Measurements from ENCODE around the gene EMC9. TPM values are rescaled to one million over a fixed set of nuclear protein-coding genes. Genes with fewer than 3 reads are reported as not detected.

Gene EMC9
- total and polyA plus RNA-seq, 7 experiments from 2014 or later: 9.0 to 25.5 (median 13.4) TPM

DNA sequence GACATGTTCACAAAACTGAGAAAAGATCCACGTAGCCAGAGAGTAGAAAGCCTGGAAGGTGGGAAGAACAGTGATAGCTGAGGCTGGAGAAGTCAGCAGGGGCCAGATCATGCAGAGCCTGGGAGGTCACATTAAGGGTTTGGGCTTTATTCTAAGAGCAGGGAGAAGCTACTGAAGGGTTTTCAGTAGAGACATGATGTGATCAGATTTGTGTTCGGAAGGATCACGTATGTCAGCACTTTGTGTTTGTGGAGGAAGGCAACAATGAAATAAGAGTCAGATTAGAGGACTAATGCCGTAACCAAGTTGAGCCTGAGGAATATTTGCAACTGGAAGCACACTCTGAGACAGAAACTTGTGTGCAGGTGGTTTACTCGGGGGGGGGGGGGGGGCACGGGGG, 51.5 kb downstream of the EMC9 start:
- H3K9me3 ChIP-seq (ENCODE audit: control insufficient read depth in 2 of 3, low read length in 3 of 3): no peaks in the 10 kb centered on the region
- Mint-ChIP-seq H3K4me1 (peaks cover 14 to 30% (median 23%) of the 10 kb centered on the region in 7 donors), H3K27ac (peak overlapping the region in 1 of 9 donors; percentile 48), H3K4me3 (no peak overlapping the region), H3K27me3 (no peaks in the 10 kb centered on the region), H3K9me3 (no peaks in the 10 kb centered on the region), H3K36me3 (peaks cover 0 to 3% (median 0%) of the 10 kb centered on the region in 5 donors)
- H3K4me1 ChIP-seq (ENCODE audit: control insufficient read depth in 2 of 2, insufficient read depth in 2 of 2, low read length in 2 of 2): peaks cover 0 to 6% of the 10 kb centered on the region in 2 donors
- CTCF ChIA-PET: interaction anchor here (0.8 to 9.4 kb wide), 9 partner anchors 9 to 121 kb away, joined by 3 to 165 read pairs (median 6); no protein-coding TSS in a partner anchor
- no peaks in the 10 kb centered on the region for H3K27me3 ChIP-seq (ENCODE audit: control insufficient read depth in 2 of 2, insufficient read depth in 2 of 2, low read length in 2 of 2)
- intact Hi-C loops (cut with micrococcal nuclease): loop anchor here (1.0 to 5.0 kb wide), 6 partner anchors 9 to 458 kb away; partner anchors contain the start of gene IRF9 (in 1 of the 2)
- no peak overlapping the region for H3K27ac ChIP-seq (ENCODE audit: low read depth, low read length)
- DNase-seq: no peak
- H3K36me3 ChIP-seq (ENCODE audit: control insufficient read depth in 2 of 3, insufficient read depth in 3 of 3, low read length in 3 of 3): peaks cover 0 to 7% (median 0%) of the 10 kb centered on the region in 3 experiments
- no peak overlapping the region for H3K4me3 ChIP-seq (ENCODE audit: low read length)
- no peak for ATAC-seq
- POLR2A ChIA-PET: interaction anchor here (0.8 to 9.1 kb wide), 5 partner anchors 9 to 38 kb away, joined by 3 to 85 read pairs (median 50); partner anchors contain the start of genes CARMIL3, DCAF11 and NRL

Small RNA genes within 50 kb of the gene (microRNA-seq; reads per million reads assigned to microRNA genes)
- not detected for gene MIR7703 (ENCODE audit: borderline microRNAs expressed)

Other genes with a start within 250 kb of the EMC9 start
Only the 30 nearest of the 31 such genes appear.
- gene DHRS4, start 187.8 kb downstream of the EMC9 start, total RNA-seq: 10 to 100 TPM in 4 of 5 experiments, 1 to 10 TPM in 1; 7.8 to 19.9 (median 17.5) TPM
- gene DHRS4, start 187.8 kb downstream of the EMC9 start, polyA plus RNA-seq: 10 to 100 TPM; 30.1 to 31.8 TPM
- gene DHRS4L2, start 152.7 kb downstream of the EMC9 start, total RNA-seq: 10 to 100 TPM; 11.0 to 25.7 (median 16.8) TPM
- gene DHRS4L2, start 152.7 kb downstream of the EMC9 start, polyA plus RNA-seq: 10 to 100 TPM; 11.7 to 21.0 TPM
- 1 to 10 TPM in 2 of 5 experiments, under 1 TPM in 3; 0.08 to 1.7 (median 0.27) TPM for gene CARMIL3, start 89.6 kb downstream of the EMC9 start, total RNA-seq
- gene CARMIL3, start 89.6 kb downstream of the EMC9 start, polyA plus RNA-seq: not detected
- gene CPNE6, start 70.0 kb downstream of the EMC9 start, total RNA-seq: under 1 TPM in 1 of 5 experiments, not detected in 4; 0.12 TPM
- not detected for gene CPNE6, start 70.0 kb downstream of the EMC9 start, polyA plus RNA-seq
- 10 to 100 TPM in 4 of 5 experiments, 1 to 10 TPM in 1; 9.1 to 56.2 (median 14.4) TPM for gene PCK2, start 47.3 kb downstream of the EMC9 start, total RNA-seq
- 10 to 100 TPM in 1 of 2 donors, 1 to 10 TPM in 1; 7.2 to 14.5 TPM for gene PCK2, start 47.3 kb downstream of the EMC9 start, polyA plus RNA-seq
- gene DCAF11, start 26.8 kb downstream of the EMC9 start, total RNA-seq: 10 to 100 TPM; 71.9 to 90.1 (median 83.3) TPM
- gene DCAF11, start 26.8 kb downstream of the EMC9 start, polyA plus RNA-seq: 10 to 100 TPM; 69.1 to 97.0 TPM
- 1 to 10 TPM; 2.1 to 4.5 (median 3.8) TPM for gene NRL, start 26.6 kb downstream of the EMC9 start, total RNA-seq
- 1 to 10 TPM; 2.2 to 2.6 TPM for gene NRL, start 26.6 kb downstream of the EMC9 start, polyA plus RNA-seq
- gene FITM1, start 10.9 kb downstream of the EMC9 start, total RNA-seq: 1 to 10 TPM; 1.8 to 4.3 (median 2.0) TPM
- gene FITM1, start 10.9 kb downstream of the EMC9 start, polyA plus RNA-seq: 1 to 10 TPM in 1 of 2 donors, under 1 TPM in 1; 0.48 to 1.2 TPM
- 100 to 1,000 TPM; 189 to 583 (median 202) TPM for gene PSME1, start 5.4 kb downstream of the EMC9 start, total RNA-seq
- gene PSME1, start 5.4 kb downstream of the EMC9 start, polyA plus RNA-seq: 100 to 1,000 TPM; 698 to 703 TPM
- gene PSME2, start 5.0 kb upstream of the EMC9 start, total RNA-seq: 100 to 1,000 TPM; 120 to 777 (median 143) TPM
- gene PSME2, start 5.0 kb upstream of the EMC9 start, polyA plus RNA-seq: 100 to 1,000 TPM; 402 to 435 TPM
- 100 to 1,000 TPM in 1 of 5 experiments, 10 to 100 TPM in 4; 64.0 to 151 (median 95.4) TPM for gene RNF31, start 5.9 kb upstream of the EMC9 start, total RNA-seq
- 10 to 100 TPM; 40.9 to 48.1 TPM for gene RNF31, start 5.9 kb upstream of the EMC9 start, polyA plus RNA-seq
- 100 to 1,000 TPM; 133 to 337 (median 189) TPM for gene IRF9, start 19.7 kb upstream of the EMC9 start, total RNA-seq
- gene IRF9, start 19.7 kb upstream of the EMC9 start, polyA plus RNA-seq: 100 to 1,000 TPM in 1 of 2 donors, 10 to 100 TPM in 1; 73.3 to 110 TPM
- gene REC8, start 30.5 kb upstream of the EMC9 start, total RNA-seq: 10 to 100 TPM; 20.3 to 80.5 (median 68.6) TPM
- gene REC8, start 30.5 kb upstream of the EMC9 start, polyA plus RNA-seq: 10 to 100 TPM in 1 of 2 donors, 1 to 10 TPM in 1; 4.4 to 10.7 TPM
- 10 to 100 TPM; 21.5 to 45.2 (median 42.2) TPM for gene IPO4, start 47.2 kb upstream of the EMC9 start, total RNA-seq
- gene IPO4, start 47.2 kb upstream of the EMC9 start, polyA plus RNA-seq: 10 to 100 TPM; 17.5 to 36.2 TPM
- gene TM9SF1, start 53.9 kb upstream of the EMC9 start, total RNA-seq: 10 to 100 TPM; 16.2 to 40.5 (median 19.2) TPM
- gene TM9SF1, start 53.9 kb upstream of the EMC9 start, polyA plus RNA-seq: 10 to 100 TPM; 32.1 to 34.4 TPM
- gene TSSK4, start 64.1 kb upstream of the EMC9 start, total RNA-seq: 1 to 10 TPM in 2 of 5 experiments, under 1 TPM in 2, not detected in 1; 0.22 to 1.9 (median 1.1) TPM
- 1 to 10 TPM; 1.0 to 1.4 TPM for gene TSSK4, start 64.1 kb upstream of the EMC9 start, polyA plus RNA-seq
- 100 to 1,000 TPM in 1 of 5 experiments, 10 to 100 TPM in 4; 79.1 to 101 (median 85.7) TPM for gene CHMP4A, start 71.9 kb upstream of the EMC9 start, total RNA-seq
- gene CHMP4A, start 71.9 kb upstream of the EMC9 start, polyA plus RNA-seq: 100 to 1,000 TPM; 121 to 140 TPM
- gene MDP1, start 74.5 kb upstream of the EMC9 start, total RNA-seq: 10 to 100 TPM in 3 of 5 experiments, 1 to 10 TPM in 2; 5.5 to 18.5 (median 14.2) TPM
- 10 to 100 TPM; 33.1 to 36.4 TPM for gene MDP1, start 74.5 kb upstream of the EMC9 start, polyA plus RNA-seq
- 100 to 1,000 TPM in 3 of 5 experiments, 10 to 100 TPM in 2; 73.5 to 175 (median 106) TPM for gene NEDD8, start 90.8 kb upstream of the EMC9 start, total RNA-seq
- gene NEDD8, start 90.8 kb upstream of the EMC9 start, polyA plus RNA-seq: 100 to 1,000 TPM; 254 to 340 TPM
- gene GMPR2, start 91.3 kb upstream of the EMC9 start, total RNA-seq: 10 to 100 TPM; 38.2 to 91.6 (median 69.5) TPM
- gene GMPR2, start 91.3 kb upstream of the EMC9 start, polyA plus RNA-seq: 100 to 1,000 TPM in 1 of 2 donors, 10 to 100 TPM in 1; 99.9 to 107 TPM
- 100 to 1,000 TPM; 133 to 150 (median 139) TPM for gene TINF2, start 101.0 kb upstream of the EMC9 start, total RNA-seq
- gene TINF2, start 101.0 kb upstream of the EMC9 start, polyA plus RNA-seq: 100 to 1,000 TPM; 143 to 186 TPM
- gene TGM1, start 121.6 kb upstream of the EMC9 start, total RNA-seq: 10 to 100 TPM in 1 of 5 experiments, 1 to 10 TPM in 4; 4.8 to 12.9 (median 7.1) TPM
- not detected for gene TGM1, start 121.6 kb upstream of the EMC9 start, polyA plus RNA-seq
- 10 to 100 TPM; 49.7 to 76.5 (median 55.5) TPM for gene RABGGTA, start 130.0 kb upstream of the EMC9 start, total RNA-seq
- 10 to 100 TPM; 17.9 to 36.3 TPM for gene RABGGTA, start 130.0 kb upstream of the EMC9 start, polyA plus RNA-seq
- 10 to 100 TPM; 25.2 to 37.0 (median 33.3) TPM for gene DHRS1, start 158.2 kb upstream of the EMC9 start, total RNA-seq
- 10 to 100 TPM; 21.3 to 38.4 TPM for gene DHRS1, start 158.2 kb upstream of the EMC9 start, polyA plus RNA-seq
- gene NOP9, start 158.3 kb upstream of the EMC9 start, total RNA-seq: 10 to 100 TPM; 22.7 to 39.5 (median 29.8) TPM
- 1 to 10 TPM; 1.7 to 1.8 TPM for gene NOP9, start 158.3 kb upstream of the EMC9 start, polyA plus RNA-seq
- 10 to 100 TPM; 16.4 to 31.5 (median 22.7) TPM for gene CIDEB, start 166.4 kb upstream of the EMC9 start, total RNA-seq
- gene CIDEB, start 166.4 kb upstream of the EMC9 start, polyA plus RNA-seq: 10 to 100 TPM; 18.7 to 19.3 TPM
- gene LTB4R2, start 168.5 kb upstream of the EMC9 start, total RNA-seq: 10 to 100 TPM; 13.9 to 26.8 (median 17.5) TPM
- 1 to 10 TPM; 2.1 to 2.7 TPM for gene LTB4R2, start 168.5 kb upstream of the EMC9 start, polyA plus RNA-seq
- 10 to 100 TPM; 14.1 to 28.8 (median 26.3) TPM for gene LTB4R, start 169.9 kb upstream of the EMC9 start, total RNA-seq
- gene LTB4R, start 169.9 kb upstream of the EMC9 start, polyA plus RNA-seq: 1 to 10 TPM; 9.1 to 9.4 TPM
- gene ADCY4, start 193.5 kb upstream of the EMC9 start, total RNA-seq: 10 to 100 TPM in 1 of 5 experiments, 1 to 10 TPM in 4; 4.6 to 10.2 (median 6.1) TPM
- gene ADCY4, start 193.5 kb upstream of the EMC9 start, polyA plus RNA-seq: under 1 TPM in 1 of 2 donors, not detected in 1; 0.25 TPM
- 10 to 100 TPM; 19.9 to 47.5 (median 36.8) TPM for gene RIPK3, start 198.4 kb upstream of the EMC9 start, total RNA-seq
- 10 to 100 TPM in 1 of 2 donors, 1 to 10 TPM in 1; 8.2 to 11.7 TPM for gene RIPK3, start 198.4 kb upstream of the EMC9 start, polyA plus RNA-seq